HEK293 (cell line): Measurements from ENCODE around the gene ANAPC16.
A peak's percentile ranks its signal among the peaks of the same experiment; 100 is the strongest.

Experiments used
- CTCF ChIA-PET: fragments of 350-600 bp; formaldehyde crosslinking; extraction: SDS; loops from one replicate; lab custom pipeline; 2021; ENCODE audit warnings: antibody characterized with exemption; lab: Yijun Ruan, JAX
- POLR2A ChIA-PET: fragments of 300-600 bp; formaldehyde crosslinking; extraction: SDS; loops from one replicate; lab custom pipeline; 2020; ENCODE audit warnings: antibody characterized with exemption, inconsistent platforms; lab: Yijun Ruan, JAX
- H3K27ac ChIP-seq: fragments of 200-500 bp; sonication (Bioruptor generic); 2 replicates; pipeline ENCODE4 v1.5.1; 2014; ENCODE audit warnings: low read depth, low read length, control low read depth, inconsistent platforms; ENCODE audit errors: extremely low read depth
- H3K36me3 ChIP-seq, 2 experiments: fragments of 200-500 bp in 1 of 2; sonication (Bioruptor generic) in 1 of 2; 1 replicate in 1 of 2; 2 replicates in 1 of 2; pipeline ENCODE4 v1.5.1; 2014 to 2017; ENCODE audit warnings: inconsistent platforms in 2 of 2, low read length in 2 of 2; ENCODE audit not compliant: control insufficient read depth in 2 of 2, insufficient read depth in 1 of 2
- H3K4me1 ChIP-seq: fragments of 200-500 bp; sonication (Bioruptor generic); 2 replicates; pipeline ENCODE4 v1.5.1; 2014; ENCODE audit warnings: mild to moderate bottlenecking, low read length, inconsistent platforms; ENCODE audit not compliant: control insufficient read depth, insufficient read depth
- H3K4me3 ChIP-seq: 2 replicates; pipeline ENCODE4 v1.5.1; 2011; ENCODE audit warnings: low read depth, mild to moderate bottlenecking, control low read depth, low read length, moderate library complexity
- H3K9me3 ChIP-seq: fragments of 200-500 bp; sonication (Bioruptor generic); 2 replicates; pipeline ENCODE4 v1.5.1; 2014; ENCODE audit warnings: low read depth, low read length, inconsistent platforms; ENCODE audit not compliant: control insufficient read depth, insufficient read depth
- FEZF1 ChIP-seq: fragments of 450-650 bp; formaldehyde crosslinking; IDR thresholded peaks from 2 replicates; pipeline ENCODE4 v1.5.1; 2016; ENCODE audit warnings: missing biosample characterization, missing genetic modification characterization
- GLI2 ChIP-seq: fragments of 450-650 bp; formaldehyde crosslinking; IDR thresholded peaks from 2 replicates; pipeline ENCODE4; 2017; ENCODE audit warnings: missing biosample characterization, missing genetic modification characterization, low read depth, borderline replicate concordance
- OVOL3 ChIP-seq: fragments of 450-650 bp; formaldehyde crosslinking; IDR thresholded peaks from 2 replicates; pipeline ENCODE4 v1.5.1; 2016; ENCODE audit warnings: missing biosample characterization, missing genetic modification characterization
- SCRT2 ChIP-seq: fragments of 450-650 bp; formaldehyde crosslinking; IDR thresholded peaks from 2 replicates; pipeline ENCODE4 v1.5.1; 2016; ENCODE audit warnings: missing biosample characterization, missing genetic modification characterization
- SETDB1 ChIP-seq: IDR thresholded peaks from one replicate; pipeline ENCODE4 v1.6.1; 2017; ENCODE audit warnings: mild to moderate bottlenecking, low read length, moderate library complexity, mixed read lengths; ENCODE audit not compliant: insufficient read length
- ZBTB1 ChIP-seq: fragments of 450-650 bp; formaldehyde crosslinking; IDR thresholded peaks from 2 replicates; pipeline ENCODE4 v1.5.1; 2016; ENCODE audit warnings: missing biosample characterization, missing genetic modification characterization
- ZBTB7A ChIP-seq: fragments of 450-650 bp; formaldehyde crosslinking; IDR thresholded peaks from 2 replicates; pipeline ENCODE4 v1.5.1; 2016; ENCODE audit warnings: low read depth, missing biosample characterization, missing genetic modification characterization
- ZNF114 ChIP-seq: fragments of 450-650 bp; formaldehyde crosslinking; IDR thresholded peaks from 2 replicates; pipeline ENCODE4 v1.5.0; 2017; ENCODE audit warnings: missing biosample characterization, missing genetic modification characterization
- ZNF138 ChIP-seq: fragments of 450-650 bp; formaldehyde crosslinking; IDR thresholded peaks from 2 replicates; pipeline ENCODE4 v1.5.1; 2016; ENCODE audit warnings: missing biosample characterization, missing genetic modification characterization, borderline replicate concordance
- ZNF16 ChIP-seq: fragments of 450-650 bp; formaldehyde crosslinking; IDR thresholded peaks from 2 replicates; pipeline ENCODE4 v1.5.1; 2016; ENCODE audit warnings: low read depth, missing biosample characterization, missing genetic modification characterization
- ZNF169 ChIP-seq: fragments of 450-650 bp; formaldehyde crosslinking; IDR thresholded peaks from 2 replicates; pipeline ENCODE4 v1.5.1; 2016; ENCODE audit warnings: missing biosample characterization, missing genetic modification characterization
- ZNF175 ChIP-seq: fragments of 450-650 bp; formaldehyde crosslinking; IDR thresholded peaks from 2 replicates; pipeline ENCODE4 v1.5.1; 2016; ENCODE audit warnings: missing biosample characterization, missing genetic modification characterization
- ZNF211 ChIP-seq: fragments of 450-650 bp; formaldehyde crosslinking; IDR thresholded peaks from 2 replicates; pipeline ENCODE4 v1.5.1; 2016; ENCODE audit warnings: low read depth, missing biosample characterization, missing genetic modification characterization
- ZNF366 ChIP-seq: fragments of 450-650 bp; formaldehyde crosslinking; conservative IDR thresholded peaks from 2 replicates; pipeline ENCODE4 v1.5.1; 2016; ENCODE audit warnings: missing biosample characterization, missing genetic modification characterization
- ZNF514 ChIP-seq: fragments of 450-650 bp; formaldehyde crosslinking; IDR thresholded peaks from 2 replicates; pipeline ENCODE4 v1.5.1; 2016; ENCODE audit warnings: missing biosample characterization, missing genetic modification characterization
- ZNF560 ChIP-seq: fragments of 450-650 bp; formaldehyde crosslinking; IDR thresholded peaks from 2 replicates; pipeline ENCODE4 v1.5.1; 2017; ENCODE audit warnings: missing biosample characterization, missing genetic modification characterization, borderline replicate concordance
- ZNF580 ChIP-seq: fragments of 450-650 bp; formaldehyde crosslinking; IDR thresholded peaks from 2 replicates; pipeline ENCODE4 v1.5.1; 2016; ENCODE audit warnings: missing biosample characterization, missing genetic modification characterization
- ZNF600 ChIP-seq: fragments of 450-650 bp; formaldehyde crosslinking; IDR thresholded peaks from 2 replicates; pipeline ENCODE4 v1.5.1; 2016; ENCODE audit warnings: missing biosample characterization, missing genetic modification characterization
- ZNF660 ChIP-seq: fragments of 450-650 bp; IDR thresholded peaks from 2 replicates; pipeline ENCODE4 v1.5.1; 2018; ENCODE audit warnings: missing biosample characterization, mild to moderate bottlenecking, missing genetic modification characterization
- ZNF707 ChIP-seq: fragments of 450-650 bp; formaldehyde crosslinking; IDR thresholded peaks from 2 replicates; pipeline ENCODE4 v1.5.1; 2016; ENCODE audit warnings: missing biosample characterization, missing genetic modification characterization
- ZNF76 ChIP-seq: fragments of 450-650 bp; formaldehyde crosslinking; IDR thresholded peaks from 2 replicates; pipeline ENCODE4; 2016; ENCODE audit warnings: low read depth, missing biosample characterization, missing genetic modification characterization, borderline replicate concordance
- ZSCAN30 ChIP-seq: fragments of 450-650 bp; IDR thresholded peaks from 2 replicates; pipeline ENCODE4 v1.5.1; 2018; ENCODE audit warnings: missing biosample characterization, mild to moderate bottlenecking, missing genetic modification characterization, moderate library complexity
- ZXDB ChIP-seq: fragments of 450-650 bp; formaldehyde crosslinking; IDR thresholded peaks from 2 replicates; pipeline ENCODE4 v1.5.1; 2016; ENCODE audit warnings: missing biosample characterization, missing genetic modification characterization
- TF ChIP-seq, protein P1 (sequence below): fragments of 450-650 bp; formaldehyde crosslinking; IDR thresholded peaks from 2 replicates; pipeline ENCODE4 v1.5.1; 2016; ENCODE audit warnings: missing biosample characterization, missing genetic modification characterization
- TF ChIP-seq, protein P2 (sequence below): fragments of 450-650 bp; formaldehyde crosslinking; IDR thresholded peaks from 2 replicates; pipeline ENCODE4 v1.5.1; 2016; ENCODE audit warnings: missing biosample characterization, missing genetic modification characterization
- TF ChIP-seq, protein P3 (sequence below): fragments of 450-650 bp; formaldehyde crosslinking; IDR thresholded peaks from 2 replicates; pipeline ENCODE4 v1.5.1; 2016; ENCODE audit warnings: missing biosample characterization, missing genetic modification characterization

ANAPC16 gene

DNA sequence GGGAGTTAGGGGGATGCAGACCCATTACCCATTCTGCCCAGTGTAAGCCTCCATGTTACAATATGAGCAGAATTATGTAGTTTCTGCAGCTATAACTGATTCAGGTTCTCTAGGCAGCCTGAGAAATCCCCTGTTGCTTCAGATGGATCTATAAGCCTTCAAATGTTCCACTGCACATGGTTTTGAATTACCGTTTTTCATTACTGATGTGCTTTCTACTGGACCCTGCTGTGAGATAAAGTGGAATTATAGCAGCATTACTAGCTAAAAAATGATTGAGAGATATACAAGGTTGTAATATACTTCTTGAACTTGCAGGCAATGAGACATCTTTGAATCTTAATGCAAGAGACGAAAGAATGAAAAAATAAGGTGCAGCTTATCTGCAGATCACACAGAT is 38.4 kb upstream of the ANAPC16 start (continued):
- TF ChIP-seq, protein P1, sequence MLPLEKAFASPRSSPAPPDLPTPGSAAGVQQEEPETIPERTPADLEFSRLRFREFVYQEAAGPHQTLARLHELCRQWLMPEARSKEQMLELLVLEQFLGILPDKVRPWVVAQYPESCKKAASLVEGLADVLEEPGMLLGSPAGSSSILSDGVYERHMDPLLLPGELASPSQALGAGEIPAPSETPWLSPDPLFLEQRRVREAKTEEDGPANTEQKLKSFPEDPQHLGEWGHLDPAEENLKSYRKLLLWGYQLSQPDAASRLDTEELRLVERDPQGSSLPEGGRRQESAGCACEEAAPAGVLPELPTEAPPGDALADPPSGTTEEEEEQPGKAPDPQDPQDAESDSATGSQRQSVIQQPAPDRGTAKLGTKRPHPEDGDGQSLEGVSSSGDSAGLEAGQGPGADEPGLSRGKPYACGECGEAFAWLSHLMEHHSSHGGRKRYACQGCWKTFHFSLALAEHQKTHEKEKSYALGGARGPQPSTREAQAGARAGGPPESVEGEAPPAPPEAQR = no peak
- no peak for TF ChIP-seq ZBTB1
- no peak for TF ChIP-seq ZNF114 (tag by site-specific recombination)
- TF ChIP-seq ZSCAN30 = peak; percentile 64; the same call in 1 of the 2 replicates
- peak; percentile 65; the same call in 1 of the 2 replicates for TF ChIP-seq SCRT2 (tag by site-specific recombination)
- TF ChIP-seq OVOL3 (tag by site-specific recombination) = 0 out of 2 replicates have a peak, but pooled peaks have one; percentile 12
- TF ChIP-seq, protein P2, sequence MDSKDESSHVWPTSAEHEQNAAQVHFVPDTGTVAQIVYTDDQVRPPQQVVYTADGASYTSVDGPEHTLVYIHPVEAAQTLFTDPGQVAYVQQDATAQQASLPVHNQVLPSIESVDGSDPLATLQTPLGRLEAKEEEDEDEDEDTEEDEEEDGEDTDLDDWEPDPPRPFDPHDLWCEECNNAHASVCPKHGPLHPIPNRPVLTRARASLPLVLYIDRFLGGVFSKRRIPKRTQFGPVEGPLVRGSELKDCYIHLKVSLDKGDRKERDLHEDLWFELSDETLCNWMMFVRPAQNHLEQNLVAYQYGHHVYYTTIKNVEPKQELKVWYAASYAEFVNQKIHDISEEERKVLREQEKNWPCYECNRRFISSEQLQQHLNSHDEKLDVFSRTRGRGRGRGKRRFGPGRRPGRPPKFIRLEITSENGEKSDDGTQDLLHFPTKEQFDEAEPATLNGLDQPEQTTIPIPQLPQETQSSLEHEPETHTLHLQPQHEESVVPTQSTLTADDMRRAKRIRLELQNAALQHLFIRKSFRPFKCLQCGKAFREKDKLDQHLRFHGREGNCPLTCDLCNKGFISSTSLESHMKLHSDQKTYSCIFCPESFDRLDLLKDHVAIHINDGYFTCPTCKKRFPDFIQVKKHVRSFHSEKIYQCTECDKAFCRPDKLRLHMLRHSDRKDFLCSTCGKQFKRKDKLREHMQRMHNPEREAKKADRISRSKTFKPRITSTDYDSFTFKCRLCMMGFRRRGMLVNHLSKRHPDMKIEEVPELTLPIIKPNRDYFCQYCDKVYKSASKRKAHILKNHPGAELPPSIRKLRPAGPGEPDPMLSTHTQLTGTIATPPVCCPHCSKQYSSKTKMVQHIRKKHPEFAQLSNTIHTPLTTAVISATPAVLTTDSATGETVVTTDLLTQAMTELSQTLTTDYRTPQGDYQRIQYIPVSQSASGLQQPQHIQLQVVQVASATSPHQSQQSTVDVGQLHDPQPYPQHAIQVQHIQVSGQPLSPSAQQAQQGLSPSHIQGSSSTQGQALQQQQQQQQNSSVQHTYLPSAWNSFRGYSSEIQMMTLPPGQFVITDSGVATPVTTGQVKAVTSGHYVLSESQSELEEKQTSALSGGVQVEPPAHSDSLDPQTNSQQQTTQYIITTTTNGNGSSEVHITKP = no peak
- peak; percentile 65 for TF ChIP-seq FEZF1 (tag by site-specific recombination)
- no peak for TF ChIP-seq ZNF560 (tag by site-specific recombination)

DNA sequence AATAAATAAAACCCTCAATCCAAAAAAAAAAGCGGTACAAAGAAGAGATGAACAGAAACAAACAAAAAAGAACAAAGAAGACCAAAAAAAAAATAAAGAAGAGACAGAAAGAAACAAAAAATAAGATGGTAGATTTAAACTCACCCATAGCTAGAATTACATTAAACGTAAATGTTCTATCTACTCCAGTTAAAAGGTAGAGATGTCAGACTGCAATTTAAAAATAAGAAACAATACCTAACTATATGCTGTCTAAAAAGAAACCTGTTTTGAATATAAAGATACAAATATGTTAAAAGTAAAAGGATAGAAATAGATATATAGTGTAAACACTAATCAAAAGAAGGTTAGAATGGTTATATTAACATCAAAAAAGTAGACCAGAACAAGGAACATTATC is 31.7 kb upstream of the ANAPC16 start:
- H3K36me3 ChIP-seq = peaks cover 3 to 26% of the 10 kb centered on the region in 2 experiments; a peak in 2 of 3 replicates
- H3K4me3 ChIP-seq = no peak overlapping the region
- ChIA-PET POLR2A (no interaction called here), CTCF (no interaction called here)
- H3K27ac ChIP-seq = no peak overlapping the region
- H3K4me1 ChIP-seq = no peaks in the 10 kb centered on the region
- H3K9me3 ChIP-seq = no peaks in the 10 kb centered on the region
- no peak for TF ChIP-seq ZXDB (tag by site-specific recombination)
- TF ChIP-seq ZNF580 (tag by site-specific recombination) = 0 out of 2 replicates have a peak, but pooled peaks have one; percentile 16
- no peak for TF ChIP-seq ZNF707 (tag by site-specific recombination)
- no peak for TF ChIP-seq ZNF560 (tag by site-specific recombination)
- peak; percentile 74 for TF ChIP-seq SETDB1
- no peak for TF ChIP-seq ZNF175 (tag by site-specific recombination)
- TF ChIP-seq ZNF600 (tag by site-specific recombination) = no peak
- TF ChIP-seq, all 188 proteins: peak for 2

GRCh38 chr10:72186258-72186981 is 29.4 kb upstream of the ANAPC16 start:
- Histone ChIP-seq H3K4me1 (no peaks in the 10 kb centered on the region), H3K36me3 (peaks cover 3 to 25% of the 10 kb centered on the region in 2 experiments; a peak in 2 of 3 replicates), H3K27ac (no peak overlapping the region), H3K4me3 (no peak overlapping the region), H3K9me3 (no peaks in the 10 kb centered on the region)
- POLR2A ChIA-PET = interaction anchor here (0.7 to 0.8 kb wide), 2 partner anchors 32 to 87 kb away, joined by 3 to 9 read pairs; no protein-coding TSS in a partner anchor
- CTCF ChIA-PET = interaction anchor here (0.7 kb wide), 1 partner anchor 69 kb away, joined by 3 read pairs; no protein-coding TSS in a partner anchor
- TF ChIP-seq, protein P3, sequence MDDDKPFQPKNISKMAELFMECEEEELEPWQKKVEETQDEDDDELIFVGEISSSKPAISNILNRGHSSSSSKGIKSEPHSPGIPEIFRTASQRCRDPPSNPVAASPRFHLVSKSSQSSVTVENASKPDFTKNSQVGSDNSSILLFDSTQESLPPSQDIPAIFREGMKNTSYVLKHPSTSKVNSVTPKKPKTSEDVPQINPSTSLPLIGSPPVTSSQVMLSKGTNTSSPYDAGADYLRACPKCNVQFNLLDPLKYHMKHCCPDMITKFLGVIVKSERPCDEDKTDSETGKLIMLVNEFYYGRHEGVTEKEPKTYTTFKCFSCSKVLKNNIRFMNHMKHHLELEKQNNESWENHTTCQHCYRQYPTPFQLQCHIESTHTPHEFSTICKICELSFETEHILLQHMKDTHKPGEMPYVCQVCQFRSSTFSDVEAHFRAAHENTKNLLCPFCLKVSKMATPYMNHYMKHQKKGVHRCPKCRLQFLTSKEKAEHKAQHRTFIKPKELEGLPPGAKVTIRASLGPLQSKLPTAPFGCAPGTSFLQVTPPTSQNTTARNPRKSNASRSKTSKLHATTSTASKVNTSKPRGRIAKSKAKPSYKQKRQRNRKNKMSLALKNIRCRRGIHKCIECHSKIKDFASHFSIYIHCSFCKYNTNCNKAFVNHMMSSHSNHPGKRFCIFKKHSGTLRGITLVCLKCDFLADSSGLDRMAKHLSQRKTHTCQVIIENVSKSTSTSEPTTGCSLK (tag by site-specific recombination) = no peak
- no peak for TF ChIP-seq ZNF16 (tag by site-specific recombination)
- TF ChIP-seq ZNF366 (tag by site-specific recombination) = no peak
- no peak for TF ChIP-seq ZNF514 (tag by site-specific recombination)
- no peak for TF ChIP-seq ZNF211 (tag by site-specific recombination)
- no peak for TF ChIP-seq GLI2 (tag by site-specific recombination)
- no peak for TF ChIP-seq ZNF76
- no peak for TF ChIP-seq ZSCAN30
- TF ChIP-seq ZBTB7A (tag by site-specific recombination) = no peak
- TF ChIP-seq ZNF169 (tag by site-specific recombination) = no peak
- TF ChIP-seq ZNF138 (tag by site-specific recombination) = no peak
- TF ChIP-seq ZNF560 (tag by site-specific recombination) = no peak
- TF ChIP-seq ZNF660 (tag by site-specific recombination) = no peak
